ENCODE data around the gene LHX3. TPM values are rescaled to one million over a fixed set of nuclear protein-coding genes. Genes with fewer than 3 reads are reported as not detected.
"Not testable (repeated sequence)": the region's sequence is repeated elsewhere in the genome, so short reads cannot be mapped to it uniquely, and the experiment has no call there.

The LHX3 gene
- total RNA-seq, 2 experiments from 2014 or later: not detected

DNA sequence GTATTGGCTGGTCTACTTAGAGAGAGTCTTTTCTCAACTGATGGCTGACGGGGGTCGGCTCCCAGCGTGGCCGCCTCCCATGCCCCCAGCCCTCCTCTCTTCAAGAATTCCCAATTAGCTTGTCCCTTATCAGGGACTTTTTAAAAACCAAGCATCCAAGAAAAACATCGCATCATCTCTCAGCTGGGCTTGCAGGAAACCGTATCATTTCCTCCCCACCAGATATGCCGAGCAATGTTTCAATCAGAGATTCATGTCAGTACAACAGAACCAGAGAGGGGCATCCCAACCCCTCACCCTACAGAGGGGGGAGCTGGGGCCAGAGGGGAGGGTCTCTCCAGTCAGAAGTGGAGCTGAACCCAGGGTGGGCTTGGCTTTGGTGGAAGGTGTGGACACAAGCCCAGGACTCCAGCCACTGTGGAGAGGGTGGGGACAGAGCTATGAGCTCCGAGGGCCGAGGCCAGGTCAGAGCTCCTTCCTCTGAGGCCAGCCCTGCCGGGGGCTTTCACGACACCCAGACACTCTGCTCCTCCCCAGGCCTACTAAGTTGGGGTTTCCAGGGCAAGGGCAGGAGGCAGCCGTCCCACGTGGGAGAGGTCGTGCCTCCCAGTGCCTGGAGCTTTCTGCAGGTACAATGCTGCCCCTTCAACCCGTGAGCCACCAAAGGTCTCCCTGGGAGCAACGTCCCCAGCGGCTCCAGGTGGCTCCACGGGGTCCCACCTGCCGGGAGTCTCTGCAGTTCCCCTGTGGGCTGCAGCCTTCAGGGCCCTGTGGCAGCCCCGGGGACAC is 47.3 kb downstream of the LHX3 start:
- no peaks in the 10 kb centered on the region for H3K27me3 Mint-ChIP-seq
- ATAC-seq (no peak), DNase-seq (no peak)
- H3K9me3 Mint-ChIP-seq (ENCODE audit: low read depth): no peaks in the 10 kb centered on the region
- no peak overlapping the region for H3K27ac Mint-ChIP-seq
- no peaks in the 10 kb centered on the region for H3K4me1 Mint-ChIP-seq
- CTCF ChIA-PET: no interaction called here
- H3K4me3 Mint-ChIP-seq: no peak overlapping the region
- no peaks in the 10 kb centered on the region for H3K36me3 Mint-ChIP-seq

- CTCF ChIA-PET: no interaction called here
- no peak overlapping the region for H3K4me3 Mint-ChIP-seq
- no peaks in the 10 kb centered on the region for H3K36me3 Mint-ChIP-seq
- H3K27me3 Mint-ChIP-seq: no peaks in the 10 kb centered on the region
- no peak overlapping the region for H3K27ac Mint-ChIP-seq
- H3K9me3 Mint-ChIP-seq (ENCODE audit: low read depth): no peaks in the 10 kb centered on the region
- ATAC-seq (no peak), DNase-seq (no peak)
- no peaks in the 10 kb centered on the region for H3K4me1 Mint-ChIP-seq
These were observed 48.5 kb downstream of the LHX3 start for GRCh38 chr9:136156209-136157120.

DNA sequence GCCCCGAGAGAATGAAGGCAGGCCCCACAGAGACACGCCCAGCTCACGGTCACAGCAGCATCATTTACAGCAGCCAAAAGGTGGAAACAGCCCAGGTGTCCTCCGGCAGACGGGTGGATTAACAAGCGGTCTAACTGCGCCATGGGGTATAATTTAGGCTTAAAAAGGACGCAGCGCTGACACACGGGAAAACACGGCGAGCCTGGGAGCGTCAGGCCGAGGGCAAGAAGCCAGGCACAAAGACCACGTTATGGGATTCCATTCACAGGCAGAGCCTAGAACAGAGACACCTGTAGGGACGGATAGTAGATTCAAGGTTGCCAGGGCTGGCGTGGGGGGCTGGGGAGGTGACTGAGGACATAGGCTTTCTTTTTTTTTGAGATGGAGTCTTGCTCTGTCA is 49.4 kb downstream of the LHX3 start:
- no peak for DNase-seq
- Mint-ChIP-seq H3K36me3 (no peaks in the 10 kb centered on the region), H3K4me1 (no peaks in the 10 kb centered on the region), H3K4me3 (no peak overlapping the region), H3K27me3 (no peaks in the 10 kb centered on the region), H3K9me3 (ENCODE audit: low read depth) (no peaks in the 10 kb centered on the region), H3K27ac (no peak overlapping the region)
- no peak for ATAC-seq
- CTCF ChIA-PET: no interaction called here

DNA sequence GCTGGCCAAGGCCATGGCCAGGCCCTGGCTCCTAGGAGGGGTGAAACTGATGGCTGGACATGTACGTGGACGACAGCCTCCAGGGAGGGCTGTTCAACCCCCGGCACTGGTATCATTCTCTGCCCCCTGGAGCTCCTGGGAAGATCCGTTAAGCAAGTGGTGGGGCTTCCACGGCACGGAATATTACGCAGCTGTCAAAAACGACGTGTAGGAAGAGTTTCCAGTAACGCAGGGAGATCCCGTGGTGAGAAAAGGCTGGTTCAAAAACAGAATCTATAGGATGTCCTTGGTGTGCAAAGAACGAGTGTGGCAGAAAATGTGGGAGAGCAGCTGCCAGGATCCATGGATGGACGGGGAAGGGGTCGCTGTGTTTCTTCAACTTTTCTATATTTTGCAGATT is 50.0 kb downstream of the LHX3 start:
- no peak for ATAC-seq
- H3K27ac Mint-ChIP-seq: no peak overlapping the region
- H3K9me3 Mint-ChIP-seq (ENCODE audit: low read depth): no peaks in the 10 kb centered on the region

DNA sequence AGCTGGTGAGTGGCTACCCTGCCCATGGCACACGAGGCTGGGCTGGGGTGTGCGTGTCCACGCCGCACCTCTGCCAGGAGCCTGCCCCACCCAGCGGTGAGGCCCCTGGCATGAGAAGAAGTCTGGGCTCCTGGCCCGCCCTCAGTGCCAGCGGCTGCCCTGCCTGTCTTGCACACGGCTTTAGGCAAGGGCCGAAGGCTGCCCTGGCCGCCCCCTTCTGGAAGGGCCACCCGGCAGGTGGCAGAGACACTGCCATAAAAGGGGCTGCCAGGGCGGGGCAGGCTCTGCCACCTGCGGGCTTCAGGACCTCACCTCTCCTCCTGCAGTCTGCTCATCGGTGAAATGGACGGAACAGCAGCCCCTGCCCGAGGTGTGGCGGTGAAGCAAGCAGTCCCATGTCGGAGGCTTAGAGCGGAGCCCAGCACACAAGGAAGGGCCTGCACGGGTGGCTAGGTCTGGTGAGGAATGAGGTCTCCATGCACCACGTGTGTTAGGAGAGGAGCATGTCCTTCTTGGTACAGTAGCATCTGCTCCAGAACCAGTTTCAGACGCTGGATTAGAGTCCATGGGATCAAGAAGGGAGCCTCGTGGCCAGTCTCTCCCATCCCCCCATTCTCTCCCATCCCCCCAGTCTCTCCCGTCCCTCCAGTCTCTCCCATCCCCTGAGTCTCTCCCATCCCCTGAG is 51.4 kb downstream of the LHX3 start:
- no peaks in the 10 kb centered on the region for H3K9me3 Mint-ChIP-seq (ENCODE audit: low read depth)
- no peaks in the 10 kb centered on the region for H3K4me1 Mint-ChIP-seq
- CTCF ChIA-PET: no interaction called here
- H3K27me3 Mint-ChIP-seq: no peaks in the 10 kb centered on the region
- ATAC-seq (no peak), DNase-seq (no peak)
- H3K36me3 Mint-ChIP-seq: no peaks in the 10 kb centered on the region
- H3K27ac Mint-ChIP-seq: no peak overlapping the region
- H3K4me3 Mint-ChIP-seq: no peak overlapping the region

More for the DNA sequence above, 50.0 kb downstream of the LHX3 start:
- CTCF ChIA-PET: no interaction called here
- Mint-ChIP-seq H3K4me3 (no peak overlapping the region), H3K4me1 (no peaks in the 10 kb centered on the region), H3K36me3 (no peaks in the 10 kb centered on the region), H3K27me3 (no peaks in the 10 kb centered on the region)
- DNase-seq: no peak

DNA sequence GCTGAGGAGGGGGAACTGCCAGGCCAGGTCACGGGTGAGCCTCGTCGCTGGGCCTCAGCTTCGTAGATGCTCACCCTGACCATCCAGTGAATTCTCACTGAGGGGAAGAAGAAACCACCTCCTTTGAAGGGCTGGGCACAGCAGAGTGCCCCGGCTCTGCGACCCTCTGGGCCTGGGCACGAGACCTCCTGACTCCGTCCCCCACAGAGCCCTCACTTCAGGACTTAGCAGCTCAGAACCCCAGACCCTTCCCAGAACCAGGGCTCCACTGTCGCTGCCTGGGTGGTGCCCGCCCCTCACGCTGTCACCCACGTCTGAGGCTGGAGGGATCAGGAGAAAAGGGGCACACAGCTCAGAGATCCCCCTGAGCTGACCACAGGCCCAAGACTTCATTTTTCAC is 52.0 kb downstream of the LHX3 start:
- CTCF ChIA-PET: no interaction called here
- Mint-ChIP-seq H3K36me3 (no peaks in the 10 kb centered on the region), H3K27ac (no peak overlapping the region), H3K4me3 (no peak overlapping the region), H3K27me3 (no peaks in the 10 kb centered on the region), H3K9me3 (ENCODE audit: low read depth) (no peaks in the 10 kb centered on the region), H3K4me1 (no peaks in the 10 kb centered on the region)
- no peak for ATAC-seq
- no peak for DNase-seq

DNA sequence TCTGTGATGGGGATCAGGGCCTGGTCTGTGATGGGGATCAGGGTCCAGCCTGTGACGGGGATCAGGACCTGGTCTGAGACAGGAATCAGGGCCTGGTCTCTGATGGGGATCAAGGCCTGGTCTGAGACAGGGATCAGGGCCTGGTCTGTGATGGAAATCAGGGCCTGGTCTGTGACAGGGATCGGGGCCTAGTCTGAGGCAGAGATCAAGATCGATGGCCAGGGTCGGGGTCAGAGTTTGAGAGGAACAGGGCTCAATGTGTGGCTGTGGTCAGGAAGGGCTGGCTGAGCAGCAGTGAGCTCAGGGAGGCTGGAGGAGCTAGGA is 52.4 kb downstream of the LHX3 start:
- Mint-ChIP-seq H3K27me3 (no peaks in the 10 kb centered on the region), H3K4me3 (no peak overlapping the region), H3K36me3 (no peaks in the 10 kb centered on the region), H3K4me1 (no peaks in the 10 kb centered on the region), H3K9me3 (ENCODE audit: low read depth) (no peaks in the 10 kb centered on the region), H3K27ac (no peak overlapping the region)
- DNase-seq (no peak), ATAC-seq (no peak)
- CTCF ChIA-PET: no interaction called here

DNA sequence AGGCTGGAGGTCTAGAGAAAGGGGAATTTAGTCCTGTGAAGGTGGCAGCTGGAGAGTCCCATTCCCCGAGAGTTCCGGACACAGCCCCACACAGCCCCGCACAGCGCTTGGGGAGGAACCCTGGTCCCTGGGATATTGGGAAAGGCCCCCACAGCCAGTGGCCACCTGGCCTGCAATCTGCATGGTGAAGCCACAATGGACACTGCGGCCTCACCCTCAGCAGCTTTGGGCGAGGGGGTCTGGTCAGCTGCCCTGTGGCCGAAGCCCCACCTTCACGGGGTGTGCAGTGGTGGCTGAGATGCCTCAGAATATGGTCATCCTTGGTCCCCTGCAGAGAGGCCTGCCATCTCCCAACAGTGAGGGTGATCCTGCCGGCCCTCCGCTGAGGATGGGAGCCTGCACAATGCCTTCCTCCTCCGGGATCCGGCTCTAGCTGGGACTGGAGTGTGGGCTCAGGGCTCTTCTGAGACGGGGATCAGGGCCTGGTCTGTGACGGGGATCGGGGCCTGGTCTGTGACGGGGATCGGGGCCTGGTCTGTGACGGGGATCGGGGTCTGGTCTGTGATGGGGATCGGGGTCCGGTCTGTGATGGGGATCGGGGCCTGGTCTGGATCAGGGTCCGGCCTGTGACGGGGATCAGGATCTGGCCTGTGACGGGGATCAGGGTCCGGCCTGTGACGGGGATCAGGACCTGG is 52.9 kb downstream of the LHX3 start:
- Mint-ChIP-seq H3K4me3 (no peak overlapping the region), H3K36me3 (no peaks in the 10 kb centered on the region), H3K27ac (no peak overlapping the region), H3K4me1 (no peaks in the 10 kb centered on the region), H3K27me3 (no peaks in the 10 kb centered on the region), H3K9me3 (ENCODE audit: low read depth) (no peaks in the 10 kb centered on the region)
- CTCF ChIA-PET: interaction anchor here (1.2 kb wide), 1 partner anchor 12 kb away, joined by 4 read pairs; no protein-coding TSS in a partner anchor
- DNase-seq (no peak), ATAC-seq (peak; percentile 9)

- Mint-ChIP-seq H3K4me3 (no peak overlapping the region), H3K4me1 (no peaks in the 10 kb centered on the region), H3K27me3 (no peaks in the 10 kb centered on the region), H3K27ac (no peak overlapping the region), H3K36me3 (no peaks in the 10 kb centered on the region), H3K9me3 (ENCODE audit: low read depth) (no peaks in the 10 kb centered on the region)
- no peak for DNase-seq
- no peak for ATAC-seq
- CTCF ChIA-PET: interaction anchor here (1.2 kb wide), 1 partner anchor 12 kb away, joined by 4 read pairs; no protein-coding TSS in a partner anchor
These were observed 53.6 kb downstream of the LHX3 start for GRCh38 chr9:136151214-136151804.

DNA sequence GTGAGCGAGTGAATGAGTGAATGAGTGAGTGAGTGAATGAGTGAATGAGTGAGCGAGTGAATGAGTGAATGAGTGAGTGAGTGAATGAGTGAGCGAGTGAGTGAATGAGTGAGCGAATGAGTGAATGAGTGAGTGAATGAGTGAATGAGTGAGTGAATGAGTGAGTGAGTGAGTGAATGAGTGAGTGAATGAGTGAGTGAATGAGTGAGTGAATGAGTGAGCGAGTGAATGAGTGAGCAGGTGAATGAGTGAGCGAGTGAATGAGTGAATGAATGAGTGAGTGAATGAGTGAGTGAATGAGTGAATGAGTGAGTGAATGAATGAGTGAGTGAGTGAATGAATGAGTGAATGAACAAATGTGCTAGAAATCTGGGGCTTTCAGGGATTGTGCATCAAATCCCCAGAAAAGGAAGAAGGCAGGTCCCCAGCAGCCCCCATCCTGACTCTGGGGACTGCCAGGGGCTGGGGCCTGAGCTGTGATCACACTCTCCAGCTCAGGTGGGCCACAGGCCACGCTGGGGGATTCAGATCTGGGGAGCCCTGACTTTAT is 54.2 kb downstream of the LHX3 start:
- H3K4me3 Mint-ChIP-seq; DNase-seq; ATAC-seq; H3K4me1 Mint-ChIP-seq; H3K27ac Mint-ChIP-seq; H3K9me3 Mint-ChIP-seq (ENCODE audit: low read depth); H3K27me3 Mint-ChIP-seq; H3K36me3 Mint-ChIP-seq: not testable (repeated sequence)
- CTCF ChIA-PET: interaction anchor here (1.2 kb wide), 1 partner anchor 11 kb away, joined by 4 read pairs; no protein-coding TSS in a partner anchor

DNA sequence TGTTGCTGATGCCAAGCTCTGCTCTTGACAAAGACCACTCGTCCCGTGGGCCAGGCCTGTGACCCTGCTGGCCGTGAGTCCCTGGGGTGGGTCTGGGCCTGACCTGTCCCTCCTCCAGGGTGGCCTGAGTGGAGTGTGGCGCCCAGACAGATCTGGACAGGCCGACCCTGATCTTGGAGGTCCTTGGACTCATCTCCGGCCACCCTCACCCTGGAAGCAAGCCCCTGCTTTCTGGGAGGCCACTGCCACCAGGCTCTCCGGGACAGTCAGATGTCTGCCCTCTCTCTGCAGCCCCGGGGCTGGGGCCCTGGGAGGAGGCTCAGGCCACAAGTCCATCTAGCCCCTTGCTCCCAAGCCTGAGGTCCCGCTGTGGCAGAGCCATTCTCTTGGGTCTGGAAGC is 55.1 kb downstream of the LHX3 start:
- H3K27ac Mint-ChIP-seq: no peak overlapping the region
- DNase-seq (no peak), ATAC-seq (no peak)
- no peaks in the 10 kb centered on the region for H3K4me1 Mint-ChIP-seq
- no peaks in the 10 kb centered on the region for H3K36me3 Mint-ChIP-seq
- no peak overlapping the region for H3K4me3 Mint-ChIP-seq
- CTCF ChIA-PET: no interaction called here
- no peaks in the 10 kb centered on the region for H3K9me3 Mint-ChIP-seq (ENCODE audit: low read depth)
- no peaks in the 10 kb centered on the region for H3K27me3 Mint-ChIP-seq

DNA sequence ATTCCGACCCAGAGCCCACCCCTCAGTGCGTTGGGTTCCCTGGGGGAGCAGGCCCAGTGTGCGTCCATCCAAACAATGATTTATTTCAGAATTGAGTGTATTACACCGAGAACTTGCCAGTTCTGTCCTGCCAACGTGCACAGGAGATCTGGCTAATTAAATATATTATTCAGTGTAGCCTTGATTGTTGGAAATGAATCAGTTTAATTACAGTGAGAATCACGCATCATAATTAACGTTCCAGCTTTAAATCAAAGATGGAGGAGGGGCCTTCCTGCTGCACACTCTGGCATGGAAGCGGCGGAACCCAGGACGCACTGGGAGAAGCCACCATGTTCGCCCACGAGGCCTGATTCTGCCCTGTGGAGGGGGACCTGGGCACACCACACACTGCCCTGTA is 55.6 kb downstream of the LHX3 start:
- Mint-ChIP-seq H3K36me3 (no peaks in the 10 kb centered on the region), H3K27ac (no peak overlapping the region), H3K4me3 (no peak overlapping the region), H3K27me3 (no peaks in the 10 kb centered on the region), H3K9me3 (ENCODE audit: low read depth) (no peaks in the 10 kb centered on the region), H3K4me1 (no peaks in the 10 kb centered on the region)
- ATAC-seq (no peak), DNase-seq (no peak)
- CTCF ChIA-PET: interaction anchor here (1.0 kb wide), 1 partner anchor 60 kb away, joined by 3 read pairs; no protein-coding TSS in a partner anchor
